Ishikawa (cell line): ENCODE results near the gene C14orf132.

Source experiments
- EGR1 ChIP-seq: IDR thresholded peaks from 2 replicates; pipeline ENCODE4 v1.6.1; 2012
- EP300 ChIP-seq: IDR thresholded peaks from 2 replicates; pipeline ENCODE4 v1.6.1; 2012; ENCODE audit warnings: borderline replicate concordance
- FOXM1 ChIP-seq: IDR thresholded peaks from 2 replicates; pipeline ENCODE4 v1.6.1; 2012; ENCODE audit warnings: low read depth, borderline replicate concordance
- MAX ChIP-seq: IDR thresholded peaks from 2 replicates; pipeline ENCODE4 v1.6.1; 2012
- NFIC ChIP-seq: IDR thresholded peaks from 2 replicates; pipeline ENCODE4 v1.6.1; 2012
- TAF1 ChIP-seq: IDR thresholded peaks from 2 replicates; pipeline ENCODE4 v1.6.1; 2012; ENCODE audit warnings: low read depth, mild to moderate bottlenecking
- TCF12 ChIP-seq: IDR thresholded peaks from 2 replicates; pipeline ENCODE4 v1.6.1; 2012; ENCODE audit warnings: low read depth
- TEAD4 ChIP-seq: IDR thresholded peaks from 2 replicates; pipeline ENCODE4 v1.6.1; 2012
- YY1 ChIP-seq: IDR thresholded peaks from 2 replicates; pipeline ENCODE4 v1.6.1; 2012; ENCODE audit warnings: low read depth
- ZBTB7A ChIP-seq: IDR thresholded peaks from 2 replicates; pipeline ENCODE4 v1.6.1; 2012; ENCODE audit warnings: low read depth

GRCh38 chr14:96002498-96002884 is 36.7 kb upstream of the C14orf132 start:
- TF ChIP-seq TCF12 (no peak), ZBTB7A (no peak), MAX (no peak), NFIC (no peak), YY1 (no peak), TAF1 (no peak), FOXM1 (no peak), EP300 (no peak), EGR1 (no peak), TEAD4 (no peak)
